GM23248 (cell line): ENCODE data around the gene SLC50A1. TPM values are rescaled to one million over a fixed set of nuclear protein-coding genes. Genes with fewer than 3 reads are reported as not detected.

Source experiments
- DNase-seq: peaks from one replicate; pipeline ENCODE4 v3.0.0-alpha.2; 2015
- H2AFZ ChIP-seq: fragments of 200-600 bp; sonication (generic); 2 replicates; pipeline ENCODE4 v1.6.1; 2016; ENCODE audit warnings: antibody characterized with exemption
- H3F3A ChIP-seq: fragments of 200-600 bp; sonication (generic); 2 replicates; pipeline ENCODE4 v1.6.1; 2016; ENCODE audit warnings: mild to moderate bottlenecking, antibody characterized with exemption, mixed run types; ENCODE audit not compliant: insufficient read depth
- H3K27ac ChIP-seq: fragments of 200-600 bp; sonication (generic); 2 replicates; pipeline ENCODE4 v1.5.1; 2016; ENCODE audit warnings: mild to moderate bottlenecking
- H3K27me3 ChIP-seq: fragments of 200-600 bp; sonication (generic); replicated peaks from 2 replicates; pipeline ENCODE4 v1.6.1; 2016; ENCODE audit warnings: mild to moderate bottlenecking; ENCODE audit not compliant: insufficient read depth
- H3K36me3 ChIP-seq: fragments of 200-600 bp; sonication (generic); 2 replicates; pipeline ENCODE4 v1.6.1; 2016; ENCODE audit warnings: low read depth, mild to moderate bottlenecking
- H3K4me1 ChIP-seq: fragments of 200-600 bp; sonication (generic); 2 replicates; pipeline ENCODE4 v1.6.1; 2016; ENCODE audit warnings: mild to moderate bottlenecking; ENCODE audit not compliant: insufficient read depth
- H3K4me2 ChIP-seq: fragments of 200-600 bp; sonication (generic); one replicate; pipeline ENCODE4 v1.6.1; 2016; ENCODE audit warnings: mild to moderate bottlenecking; ENCODE audit not compliant: unreplicated experiment
- H3K4me3 ChIP-seq: fragments of 200-600 bp; sonication (generic); 2 replicates; pipeline ENCODE4 v1.5.1; 2016; ENCODE audit warnings: mild to moderate bottlenecking
- H3K79me2 ChIP-seq: fragments of 200-600 bp; sonication (generic); 2 replicates; pipeline ENCODE4 v1.6.1; 2016; ENCODE audit warnings: mild to moderate bottlenecking; ENCODE audit not compliant: insufficient read depth
- H3K9ac ChIP-seq: fragments of 200-600 bp; sonication (generic); 2 replicates; pipeline ENCODE4 v1.6.1; 2016; ENCODE audit warnings: mild to moderate bottlenecking
- H3K9me2 ChIP-seq: fragments of 200-600 bp; sonication (generic); 2 replicates; pipeline ENCODE4 v1.6.1; 2016; ENCODE audit warnings: mixed run types, mild to moderate bottlenecking, moderate library complexity; ENCODE audit not compliant: insufficient read depth
- H3K9me3 ChIP-seq: fragments of 200-600 bp; sonication (generic); one replicate; pipeline ENCODE4 v1.6.1; 2017; ENCODE audit warnings: low read depth
- H4K20me1 ChIP-seq: fragments of 200-600 bp; sonication (generic); 2 replicates; pipeline ENCODE4 v1.6.0; 2016; ENCODE audit not compliant: insufficient read depth
- EZH2 ChIP-seq: fragments of 200-600 bp; sonication (generic); IDR thresholded peaks from 2 replicates; pipeline ENCODE4 v1.6.1; 2018; ENCODE audit warnings: antibody characterized with exemption, mild to moderate bottlenecking; ENCODE audit not compliant: insufficient read depth, poor library complexity, severe bottlenecking
- EZH2phosphoT487 ChIP-seq: fragments of 200-600 bp; sonication (generic); IDR thresholded peaks from 2 replicates; pipeline ENCODE4 v1.6.1; 2018; ENCODE audit warnings: antibody characterized with exemption, moderate library complexity, mild to moderate bottlenecking, low read depth; ENCODE audit not compliant: insufficient read depth
- WGBS, 2 experiments: methylation state at CpG; one replicate each; pipeline ENCODE4 v1.1.6; 2015 to 2017; ENCODE audit warnings: low lambda C conversion rate in 2 of 2, low coverage in 1 of 2; ENCODE audit errors: missing lambda C conversion rate in 2 of 2; 5-methylcytosine and 5-hydroxymethylcytosine counted together
- in situ Hi-C: fragments of 300-500 bp; cut with MboI; formaldehyde crosslinking; loops from 2 replicates; pipeline ENCODE4 v1.15.0; 2020
- polyA plus RNA-seq: library from polyadenylated mRNA; unstranded; fragments of >200 nt; fragmentation: Nextera tagmentation; extraction: Ambion mirVana; gene quantifications from 2 replicates; pipeline ENCODE4 v1.2.1, GENCODE V29; 2016
- total RNA-seq: library from RNA; depleted of rRNA; stranded (reverse); fragments of >200 nt; shearing (Covaris generic); gene quantifications from 2 replicates; pipeline ENCODE4 v1.2.3, GENCODE V29; 2014

Gene SLC50A1
- total and polyA plus RNA-seq, 2 experiments from 2014 or later, result 33.4 to 55.1 TPM

DNA sequence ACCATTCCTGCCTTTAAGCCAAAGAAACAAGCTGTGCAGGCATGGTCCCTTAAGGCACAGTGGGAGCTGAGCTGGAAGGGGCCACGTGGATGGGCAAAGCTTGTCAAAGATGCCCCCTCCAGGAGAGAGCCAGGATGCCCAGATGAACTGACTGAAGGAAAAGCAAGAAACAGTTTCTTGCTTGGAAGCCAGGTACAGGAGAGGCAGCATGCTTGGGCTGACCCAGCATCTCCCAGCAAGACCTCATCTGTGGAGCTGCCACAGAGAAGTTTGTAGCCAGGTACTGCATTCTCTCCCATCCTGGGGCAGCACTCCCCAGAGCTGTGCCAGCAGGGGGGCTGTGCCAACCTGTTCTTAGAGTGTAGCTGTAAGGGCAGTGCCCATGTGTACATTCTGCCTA, 1.3 kb upstream of the SLC50A1 start:
- TF ChIP-seq EZH2phosphoT487, result no peak
- Histone ChIP-seq H3K4me3 (no peak overlapping the region), H3K4me1 (peaks cover 20% of the 10 kb centered on the region), H3K4me2 (peak overlapping the region; percentile 97), H3K9me3 (no peaks in the 10 kb centered on the region), H3K9ac (peak overlapping the region; percentile 97; the same call in 1 of the 2 replicates), H3F3A (peaks cover 15% of the 10 kb centered on the region), H3K27me3 (no peaks in the 10 kb centered on the region), H4K20me1 (no peaks in the 10 kb centered on the region), H3K9me2 (no peaks in the 10 kb centered on the region), H3K36me3 (0 out of 2 replicates have a peak, but pooled peaks cover 4% of the 10 kb centered on the region), H2AFZ (no peak overlapping the region), H3K79me2 (peaks cover 27% of the 10 kb centered on the region), H3K27ac (peak overlapping the region; percentile 100)
- DNase-seq, result no peak
- in situ Hi-C loops, result no loop called here
- 56 to 59% methylated on average over 1 of the region's 1 CpG for WGBS, 2 experiments

DNA sequence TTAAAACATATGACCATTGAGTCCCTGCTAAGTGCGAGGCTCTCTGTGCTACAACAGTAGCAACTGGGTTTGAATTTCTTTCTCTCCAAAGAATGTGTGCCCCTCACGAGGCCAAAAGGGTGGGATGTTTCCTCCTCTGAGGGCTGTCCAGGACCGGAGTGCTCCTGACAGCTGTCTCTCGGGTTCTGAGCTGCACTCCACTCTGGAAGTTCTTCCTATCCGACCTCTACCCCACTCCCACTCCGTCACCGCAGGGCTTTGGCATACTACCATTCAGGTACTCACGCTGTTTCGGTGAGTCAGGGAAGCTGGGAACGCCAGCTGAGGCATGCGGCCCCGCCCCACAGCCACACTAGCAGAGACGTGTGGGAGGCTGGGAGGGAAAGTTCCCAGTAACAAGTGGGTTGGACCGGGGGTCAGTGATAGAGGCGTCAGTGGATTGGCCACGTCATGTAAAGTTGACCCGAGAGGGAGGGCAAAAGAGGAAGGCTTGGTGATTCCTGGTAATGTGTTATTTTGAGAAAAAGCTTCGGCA, 705 bp upstream of the SLC50A1 start:
- Histone ChIP-seq H3K9me3 (no peaks in the 10 kb centered on the region), H3K27me3 (no peaks in the 10 kb centered on the region), H3K4me2 (peak overlapping the region; percentile 97), H4K20me1 (no peaks in the 10 kb centered on the region), H3K4me3 (peak overlapping the region; percentile 88), H3F3A (peaks cover 20% of the 10 kb centered on the region), H3K79me2 (peaks cover 34% of the 10 kb centered on the region), H3K9me2 (no peaks in the 10 kb centered on the region), H3K9ac (peak overlapping the region; percentile 97), H3K27ac (peak overlapping the region; percentile 100), H3K4me1 (peaks cover 20% of the 10 kb centered on the region), H2AFZ (peak overlapping the region; percentile 75), H3K36me3 (0 out of 2 replicates have a peak, but pooled peaks cover 4% of the 10 kb centered on the region)
- WGBS, 2 experiments, result 1% methylated on average over 18 of the region's 18 CpGs
- DNase-seq, result peak; percentile 99
- in situ Hi-C loops, result no loop called here
- TF ChIP-seq EZH2 (no peak), EZH2phosphoT487 (no peak)

DNA sequence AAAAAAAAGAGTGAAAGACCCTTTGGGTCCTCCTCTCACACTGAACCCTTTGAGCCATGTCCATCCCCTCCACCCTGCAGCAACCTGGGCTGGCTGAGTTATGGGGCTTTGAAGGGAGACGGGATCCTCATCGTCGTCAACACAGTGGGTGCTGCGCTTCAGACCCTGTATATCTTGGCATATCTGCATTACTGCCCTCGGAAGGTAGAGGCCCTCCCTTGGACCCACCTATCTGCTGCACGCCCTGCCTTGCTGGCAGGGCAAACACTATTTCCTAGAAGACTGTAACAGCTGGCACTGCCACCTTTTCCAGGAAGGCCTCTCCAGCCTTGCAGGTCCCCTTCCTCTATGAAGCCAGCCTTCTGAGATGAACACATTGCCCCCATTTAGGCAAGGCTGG, 1.1 kb downstream of the SLC50A1 start:
- Histone ChIP-seq H3K4me1 (peaks cover 20% of the 10 kb centered on the region), H3K9me3 (no peaks in the 10 kb centered on the region), H3K4me3 (peak overlapping the region; percentile 88), H3K4me2 (peak overlapping the region; percentile 97), H3K9ac (peak overlapping the region; percentile 97), H3K27me3 (no peaks in the 10 kb centered on the region), H3F3A (peaks cover 22% of the 10 kb centered on the region), H2AFZ (peak overlapping the region; percentile 84; the same call in 1 of the 2 replicates), H3K9me2 (no peaks in the 10 kb centered on the region), H4K20me1 (no peaks in the 10 kb centered on the region), H3K27ac (peak overlapping the region; percentile 100), H3K79me2 (peaks cover 38% of the 10 kb centered on the region), H3K36me3 (0 out of 2 replicates have a peak, but pooled peaks cover 4% of the 10 kb centered on the region)
- DNase-seq, result no peak
- in situ Hi-C loops, result no loop called here
- TF ChIP-seq EZH2phosphoT487 (no peak), EZH2 (no peak)
- 19 to 30% methylated on average over 6 of the region's 6 CpGs for WGBS, 2 experiments

DNA sequence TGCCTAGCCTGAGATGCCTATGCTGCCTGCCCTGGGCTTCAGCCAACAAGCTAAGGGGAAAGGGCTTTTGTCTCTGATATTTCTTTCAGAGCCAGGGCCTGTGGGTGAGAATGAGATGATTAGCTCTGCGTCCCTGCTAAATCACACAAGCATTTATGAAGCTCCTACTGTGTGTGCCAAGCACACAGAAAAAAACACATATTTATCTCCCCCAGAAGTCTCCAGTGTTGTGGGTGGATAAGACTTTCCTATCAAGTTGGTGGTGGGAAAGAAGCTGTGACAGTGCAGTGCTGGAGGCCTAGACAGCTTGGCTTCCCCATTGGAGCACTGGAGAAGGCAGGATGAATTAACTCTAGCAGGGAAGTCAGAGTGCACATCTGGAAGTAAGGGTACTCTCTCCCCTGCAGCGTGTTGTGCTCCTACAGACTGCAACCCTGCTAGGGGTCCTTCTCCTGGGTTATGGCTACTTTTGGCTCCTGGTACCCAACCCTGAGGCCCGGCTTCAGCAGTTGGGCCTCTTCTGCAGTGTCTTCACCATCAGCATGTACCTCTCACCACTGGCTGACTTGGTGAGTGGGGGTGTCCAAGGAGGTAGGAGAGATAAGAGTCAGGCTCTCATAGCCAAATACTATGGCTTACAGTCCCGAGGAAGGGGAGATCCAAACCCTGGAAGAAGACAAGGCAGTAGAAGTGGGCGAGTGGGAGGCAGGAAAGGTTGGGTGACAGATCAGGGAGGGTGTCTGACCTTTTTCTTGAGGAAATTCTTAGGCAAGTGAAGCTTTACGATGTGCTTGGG, 1.7 kb downstream of the SLC50A1 start:
- H2AFZ ChIP-seq, result no peak overlapping the region
- peaks cover 38% of the 10 kb centered on the region for H3K79me2 ChIP-seq
- H3K27me3 ChIP-seq, result no peaks in the 10 kb centered on the region
- H3K4me2 ChIP-seq, result peak overlapping the region; percentile 97
- H3K4me1 ChIP-seq, result peaks cover 20% of the 10 kb centered on the region
- peaks cover 22% of the 10 kb centered on the region for H3F3A ChIP-seq
- 0 out of 2 replicates have a peak, but pooled peaks cover 4% of the 10 kb centered on the region for H3K36me3 ChIP-seq
- 75 to 77% methylated on average over 6 of the region's 6 CpGs for WGBS, 2 experiments
- in situ Hi-C loops, result no loop called here
- H3K27ac ChIP-seq, result peak overlapping the region; percentile 100
- no peaks in the 10 kb centered on the region for H3K9me3 ChIP-seq
- H3K4me3 ChIP-seq, result peak overlapping the region; percentile 88
- DNase-seq, result no peak
- H4K20me1 ChIP-seq, result no peaks in the 10 kb centered on the region
- TF ChIP-seq EZH2 (no peak), EZH2phosphoT487 (no peak)
- H3K9me2 ChIP-seq, result no peaks in the 10 kb centered on the region
- H3K9ac ChIP-seq, result peak overlapping the region; percentile 97
